H1 (cell line): Measurements from ENCODE around the gene NCK2. TPM values are rescaled to one million over a fixed set of nuclear protein-coding genes. Genes with fewer than 3 reads are reported as not detected.

Experiments
- CTCF ChIA-PET: fragments of 300-600 bp; sonication (Branson Sonifier 250); formaldehyde crosslinking; loops from one replicate; lab custom pipeline; 2021; ENCODE audit not compliant: partially characterized antibody; lab: Charles Lee
- POLR2A ChIA-PET: fragments of 300-600 bp; sonication (Branson Sonifier 250); formaldehyde crosslinking; loops from one replicate; lab custom pipeline; 2021; ENCODE audit warnings: inconsistent platforms; ENCODE audit not compliant: partially characterized antibody; lab: Charles Lee
- DNase-seq, 2 experiments: peaks; one replicate each; pipeline versions ENCODE4 v3.0.0 to v3.0.0-alpha.2; 2010 to 2022; ENCODE audit warnings: low spot score in 2 of 2, low read depth in 1 of 2, mixed read lengths in 1 of 2
- FAIRE-seq: peaks from 2 replicates; lab custom pipeline; 2011; peaks lifted over from hg19 to GRCh38; lab: Jason Lieb, UNC
- H2AFZ ChIP-seq: 2 replicates; pipeline ENCODE4 v1.8.1; 2012; ENCODE audit warnings: low read length, inconsistent platforms
- H2AK5ac ChIP-seq: 2 replicates; pipeline ENCODE4 v1.6.1; 2013; ENCODE audit warnings: low read depth, low read length
- H2BK120ac ChIP-seq: replicated peaks from 2 replicates; pipeline ENCODE3; 2013; ENCODE audit warnings: low read depth, low read length, inconsistent platforms
- H2BK12ac ChIP-seq: 2 replicates; pipeline ENCODE4 v1.6.1; 2013; ENCODE audit warnings: low read depth, low read length
- H2BK15ac ChIP-seq: 2 replicates; pipeline ENCODE4 v1.6.1; 2013; ENCODE audit warnings: low read length
- H2BK20ac ChIP-seq: 2 replicates; pipeline ENCODE4 v1.6.1; 2013; ENCODE audit warnings: low read length
- H2BK5ac ChIP-seq: 2 replicates; pipeline ENCODE4 v1.6.1; 2013; ENCODE audit warnings: low read depth, low read length
- H3K14ac ChIP-seq: 2 replicates; pipeline ENCODE4 v1.6.1; 2013; ENCODE audit warnings: inconsistent platforms; ENCODE audit not compliant: insufficient read length
- H3K18ac ChIP-seq: 2 replicates; pipeline ENCODE4 v1.6.1; 2013; ENCODE audit warnings: low read length; ENCODE audit errors: extremely low read depth
- H3K23ac ChIP-seq: 2 replicates; pipeline ENCODE4 v1.6.1; 2013; ENCODE audit warnings: inconsistent platforms; ENCODE audit not compliant: insufficient read length
- H3K23me2 ChIP-seq: 2 replicates; pipeline ENCODE4 v1.6.1; 2013; ENCODE audit warnings: low read depth, low read length
- H3K27ac ChIP-seq: 2 replicates; pipeline ENCODE4 v1.6.1; 2011; ENCODE audit warnings: low read depth, low read length, inconsistent platforms
- H3K27me3 ChIP-seq, 4 experiments: replicated peaks in 1 of 4; 1 replicate in 1 of 4; 2 replicates in 3 of 4; pipeline versions ENCODE4 v1.6.1 to v1.8.1; 2011 to 2013; ENCODE audit warnings: low read length in 3 of 4, mild to moderate bottlenecking in 3 of 4, inconsistent platforms in 2 of 4, mixed read lengths in 2 of 4, moderate library complexity in 1 of 4; ENCODE audit not compliant: control insufficient read depth in 3 of 4, insufficient read depth in 3 of 4; ENCODE audit errors: extremely low read depth in 1 of 4
- H3K36me3 ChIP-seq, 4 experiments: 2 replicates each; pipeline versions ENCODE4 v1.6.1 to v1.8.1; 2011 to 2013; ENCODE audit warnings: mild to moderate bottlenecking in 4 of 4, low read length in 3 of 4, moderate library complexity in 2 of 4, control low read depth in 1 of 4, inconsistent platforms in 1 of 4; ENCODE audit not compliant: insufficient read depth in 4 of 4, control insufficient read depth in 2 of 4
- H3K4ac ChIP-seq: replicated peaks from 2 replicates; pipeline ENCODE3; 2013; ENCODE audit warnings: low read length, low read depth, mixed read lengths, inconsistent platforms; ENCODE audit not compliant: insufficient read length
- H3K4me1 ChIP-seq, 4 experiments: replicated peaks in 1 of 4; 1 replicate in 1 of 4; 2 replicates in 3 of 4; pipeline versions ENCODE4 v1.6.1 to v1.8.1; 2011 to 2013; ENCODE audit warnings: low read length in 3 of 4, inconsistent platforms in 2 of 4, mixed read lengths in 1 of 4; ENCODE audit not compliant: insufficient read depth in 4 of 4, control insufficient read depth in 3 of 4
- H3K4me2 ChIP-seq, 2 experiments: 2 replicates each; pipeline versions ENCODE4 v1.6.1 to v1.8.1; 2011 to 2013; ENCODE audit warnings: low read depth in 2 of 2, low read length in 2 of 2, control low read depth in 1 of 2, inconsistent platforms in 1 of 2, mild to moderate bottlenecking in 1 of 2; ENCODE audit not compliant: insufficient read depth in 1 of 2
- H3K4me3 ChIP-seq, 4 experiments: fragments of 200-600, 300-600 bp in 1 of 4; sonication (generic), shearing (Covaris generic), sonication (Bioruptor Twin) in 1 of 4; 2 replicates each; pipeline versions ENCODE4 v1.5.1 to v1.8.1; 2011 to 2016; ENCODE audit warnings: low read length in 4 of 4, low read depth in 3 of 4, control low read depth in 2 of 4, inconsistent platforms in 2 of 4, mild to moderate bottlenecking in 2 of 4, mixed read lengths in 1 of 4, moderate library complexity in 1 of 4; ENCODE audit not compliant: insufficient read depth in 2 of 4; ENCODE audit errors: extremely low read depth in 1 of 4
- H3K56ac ChIP-seq: replicated peaks from 2 replicates; pipeline ENCODE3; 2013; ENCODE audit warnings: low read depth, mild to moderate bottlenecking, mixed read lengths, low read length, inconsistent platforms; ENCODE audit not compliant: insufficient read length
- H3K79me1 ChIP-seq: 2 replicates; pipeline ENCODE4 v1.6.1; 2013; ENCODE audit warnings: low read depth, low read length, control low read depth
- H3K79me2 ChIP-seq, 2 experiments: 2 replicates each; pipeline versions ENCODE4 v1.6.1 to v1.8.1; 2012 to 2013; ENCODE audit warnings: low read length in 2 of 2, mild to moderate bottlenecking in 2 of 2, inconsistent platforms in 1 of 2; ENCODE audit not compliant: insufficient read depth in 2 of 2, control insufficient read depth in 1 of 2
- H3K9ac ChIP-seq, 4 experiments: replicated peaks in 1 of 4; 1 replicate in 1 of 4; 2 replicates in 3 of 4; pipeline versions ENCODE4 v1.6.1 to v1.8.1; 2011 to 2013; ENCODE audit warnings: low read depth in 3 of 4, low read length in 3 of 4, control low read depth in 2 of 4, mild to moderate bottlenecking in 2 of 4, moderate library complexity in 2 of 4, inconsistent platforms in 1 of 4; ENCODE audit errors: extremely low read depth in 1 of 4
- H3K9me3 ChIP-seq, 2 experiments: 2 replicates each; pipeline versions ENCODE4 v1.6.1 to v1.8.1; 2012 to 2013; ENCODE audit warnings: mild to moderate bottlenecking in 2 of 2, moderate library complexity in 2 of 2, control low read depth in 1 of 2, inconsistent platforms in 1 of 2, low read depth in 1 of 2, low read length in 1 of 2, mixed read lengths in 1 of 2; ENCODE audit not compliant: insufficient read depth in 2 of 2
- H4K20me1 ChIP-seq, 2 experiments: replicated peaks in 1 of 2; 2 replicates each; pipeline versions ENCODE3 to v1.8.1; 2011 to 2013; ENCODE audit warnings: inconsistent platforms in 2 of 2, low read length in 2 of 2, mild to moderate bottlenecking in 1 of 2; ENCODE audit not compliant: insufficient read depth in 2 of 2, control insufficient read depth in 1 of 2
- H4K5ac ChIP-seq: 2 replicates; pipeline ENCODE4 v1.6.1; 2013; ENCODE audit warnings: low read length, low read depth, mixed read lengths, inconsistent platforms; ENCODE audit not compliant: insufficient read length
- H4K8ac ChIP-seq: 2 replicates; pipeline ENCODE4 v1.8.0; 2013; ENCODE audit warnings: mild to moderate bottlenecking, moderate library complexity, low read length, inconsistent platforms; ENCODE audit not compliant: insufficient read depth; ENCODE audit errors: extremely low read depth
- H4K91ac ChIP-seq: replicated peaks from 2 replicates; pipeline ENCODE3; 2013; ENCODE audit warnings: low read length, mixed read lengths, inconsistent platforms; ENCODE audit not compliant: insufficient read length
- ATF3 ChIP-seq: IDR thresholded peaks from 2 replicates; pipeline ENCODE4 v1.6.1; 2011; ENCODE audit warnings: low read depth, mild to moderate bottlenecking, low read length; ENCODE audit not compliant: insufficient read depth
- CTBP2 ChIP-seq: IDR thresholded peaks from 2 replicates; pipeline ENCODE4 v1.7.0; 2011; ENCODE audit warnings: borderline replicate concordance, mild to moderate bottlenecking, moderate library complexity, mixed read lengths, low read length; ENCODE audit not compliant: insufficient read depth, insufficient read length
- EGR1 ChIP-seq: IDR thresholded peaks from 2 replicates; pipeline ENCODE4 v1.6.1; 2011; ENCODE audit warnings: low read depth, low read length, borderline replicate concordance
- GABPA ChIP-seq: IDR thresholded peaks from 2 replicates; pipeline ENCODE4 v1.6.1; 2011; ENCODE audit warnings: mild to moderate bottlenecking, low read length, moderate library complexity, borderline replicate concordance; ENCODE audit not compliant: insufficient read depth
- RFX5 ChIP-seq: IDR thresholded peaks from 2 replicates; pipeline ENCODE4 v1.6.1; 2011; ENCODE audit warnings: low read depth, low read length, improper control_type of control experiment, borderline replicate concordance
- SRF ChIP-seq: IDR thresholded peaks from 2 replicates; pipeline ENCODE4 v1.6.1; 2011; ENCODE audit warnings: mild to moderate bottlenecking, low read depth, low read length, moderate library complexity
- TBP ChIP-seq: IDR thresholded peaks from 2 replicates; pipeline ENCODE4 v1.6.1; 2011; ENCODE audit warnings: low read depth, low read length, improper control_type of control experiment
- USF2 ChIP-seq: IDR thresholded peaks from 2 replicates; pipeline ENCODE4 v1.6.1; 2011; ENCODE audit warnings: low read length, improper control_type of control experiment
- WGBS, 2 experiments: shearing (Covaris generic) in 1 of 2; methylation state at CpG; one replicate each; pipeline versions ENCODE4 v1.1.6 to v1.1.7; 2013 to 2015; ENCODE audit warnings: low lambda C conversion rate in 2 of 2, mixed read lengths in 2 of 2, inconsistent platforms in 1 of 2, low coverage in 1 of 2, missing lambda C conversion rate in 1 of 2; ENCODE audit not compliant: insufficient replicate concordance in 2 of 2, insufficient coverage in 1 of 2, insufficient read length in 1 of 2; ENCODE audit errors: extremely low coverage in 1 of 2, missing lambda C conversion rate in 1 of 2; 5-methylcytosine and 5-hydroxymethylcytosine counted together
- polyA plus RNA-seq, 7 experiments: library from polyadenylated mRNA; depleted of rRNA in 3 of 7; stranded (reverse) in 5 of 7; unstranded in 2 of 7; fragments of >200 nt in 5 of 7; fragments of 200-250 nt in 2 of 7; gene quantifications; 1 replicate in 5 of 7; 2 replicates in 1 of 7; 4 replicates in 1 of 7; pipeline versions ENCODE4 v1.2.1 to v1.2.3, GENCODE V29; 2011 to 2013; ENCODE audit warnings: missing spikeins in 2 of 7, mixed read lengths in 2 of 7
- total RNA-seq: library from RNA; stranded (reverse); fragmentation: NEBNext Ultra II Directional; extraction: Animal tissue kit (Norgen Biotek cat#: 25700); gene quantifications from 2 replicates; pipeline ENCODE4 v1.2.1, GENCODE V29; 2021

NCK2 gene
- total and polyA plus RNA-seq, 2 of the 8 experiments (the other 6 are each of a cell fraction or from before 2014, with no cell fraction given): 30.3 to 65.7 TPM

- H4K20me1 ChIP-seq: peaks cover 15 to 23% of the 10 kb centered on the region in 2 experiments
Observed at GRCh38 chr2:105756435-105756834, 11.7 kb downstream of the NCK2 start.

More at GRCh38 chr2:105756435-105756834, 11.7 kb downstream of the NCK2 start:
- CTCF ChIA-PET: interaction anchor here (0.9 to 1.5 kb wide), 3 partner anchors 8 to 15 kb away, joined by 4 to 8 read pairs (median 4); no protein-coding TSS in a partner anchor
- no peak overlapping the region for H3K4me2 ChIP-seq
- peaks cover 13% of the 10 kb centered on the region; the same call in 1 of the 2 replicates for H3K79me1 ChIP-seq
- H4K91ac ChIP-seq: no peak overlapping the region
- no peaks in the 10 kb centered on the region for H3K9me3 ChIP-seq
- H4K8ac ChIP-seq: no peak overlapping the region
- no peaks in the 10 kb centered on the region for H3K27me3 ChIP-seq
- H4K5ac ChIP-seq: no peak overlapping the region
- no peak overlapping the region for H3K23ac ChIP-seq
- H2BK15ac ChIP-seq: no peak overlapping the region
- H3K27ac ChIP-seq: no peak overlapping the region
- POLR2A ChIA-PET: no interaction called here
- no peak overlapping the region for H2AFZ ChIP-seq
- no peak for TF ChIP-seq EGR1
- TF ChIP-seq SRF: no peak
- TF ChIP-seq USF2: no peak
- no peak for TF ChIP-seq ATF3
- no peak for TF ChIP-seq TBP
- TF ChIP-seq CTBP2: no peak
- TF ChIP-seq GABPA: no peak
- TF ChIP-seq RFX5: no peak
- WGBS, 2 experiments: 80% methylated on average over 4 of the region's 4 CpGs; no CpG with 5 or more reads in 1 of the 2 experiments
- no peak overlapping the region for H3K4me3 ChIP-seq
- no peak overlapping the region for H2BK5ac ChIP-seq
- H3K79me2 ChIP-seq: peaks cover 15 to 100% of the 10 kb centered on the region in 2 experiments
- peaks cover 8 to 27% (median 14%) of the 10 kb centered on the region in 4 experiments for H3K4me1 ChIP-seq
- H2BK20ac ChIP-seq: no peak overlapping the region
- no peak overlapping the region for H3K14ac ChIP-seq
- H2AK5ac ChIP-seq: no peak overlapping the region
- no peak for FAIRE-seq
- H3K9ac ChIP-seq: no peak overlapping the region
- no peak overlapping the region for H3K18ac ChIP-seq
- no peak overlapping the region for H3K56ac ChIP-seq
- no peak for DNase-seq
- H3K4ac ChIP-seq: no peak overlapping the region
- no peak overlapping the region for H2BK120ac ChIP-seq
- H3K23me2 ChIP-seq: no peaks in the 10 kb centered on the region
- H2BK12ac ChIP-seq: no peak overlapping the region
- no peaks in the 10 kb centered on the region; a peak in 2 of 8 replicates for H3K36me3 ChIP-seq
